Heart left ventricle (tissue), 13 donors: Measurements from ENCODE around the gene TMEM119.

Experiments used
- POLR2A ChIP-seq, 2 donors: fragments of 450-650 bp; IDR thresholded peaks; one replicate each; pipeline ENCODE4 v1.6.1; 2017; ENCODE audit warnings: antibody characterized with exemption in 2 of 2, mild to moderate bottlenecking in 2 of 2, moderate library complexity in 2 of 2
- TF ChIP-seq, protein P1 (sequence below), 12 donors: fragments of 200-600 bp; sonication (generic) in 4 of 12; IDR thresholded peaks; one replicate each; pipeline versions ENCODE4 v1.5.0 to v1.8.0; 2018 to 2022; ENCODE audit warnings: antibody characterized with exemption in 12 of 12, mild to moderate bottlenecking in 5 of 12
- donor health status: ischemic (EF 13 %, LVEDD 7.1; RV severe dilation, severe dysfunction).
- donor health status: DM: no; HTN: yes; CAD: no.
- donor health status: DM: no; HTN: no; CAD: no.
- donor health status: ischemic (EF 25% LVEDD 6.9; RV normal size, moderate dysfunction).
- donor health status: ischemic (EF 25% LVEDD 5.7; RV mildly dilated, moderate dysfunction).
- donor health status: ischemic (EF 35%, LVEDD 5.7; RV mildly dilated, moderate dysfunction).
- donor health status: nonischemic (EF 11% LVEDD 7.7; RV severe dilation, severe dysfunction).
- donor health status: DM: yes; HTN: yes; CAD: no.
- donor health status: PGD.
- donor health status: ischemic (EF 29% LVEDD 5.4; RV normal size, mild dysfunction).
- donor health status: nonischemic (EF 23%, LVEDD 6.1; RV moderate dilation, normal function).

DNA sequence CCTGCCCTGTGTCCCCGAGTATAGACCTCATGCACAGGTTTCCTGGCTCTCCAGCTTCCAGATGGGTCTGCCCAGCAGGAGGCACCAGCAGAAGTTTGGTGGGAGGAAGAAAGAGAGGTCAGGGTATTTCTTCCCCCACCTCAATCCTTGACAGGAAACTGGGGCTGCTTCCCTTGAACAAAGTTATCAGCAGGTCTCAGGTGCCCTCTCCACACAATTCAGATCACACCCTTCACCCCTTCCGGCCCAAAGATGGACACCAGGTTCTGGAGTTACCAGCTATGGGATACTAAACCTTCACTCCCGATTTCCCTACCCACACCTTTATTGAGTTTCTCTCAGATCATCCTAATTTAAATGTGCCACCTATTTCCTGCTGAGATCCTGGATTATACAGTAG, 38.1 kb downstream of the TMEM119 start:
- TF ChIP-seq, protein P1, sequence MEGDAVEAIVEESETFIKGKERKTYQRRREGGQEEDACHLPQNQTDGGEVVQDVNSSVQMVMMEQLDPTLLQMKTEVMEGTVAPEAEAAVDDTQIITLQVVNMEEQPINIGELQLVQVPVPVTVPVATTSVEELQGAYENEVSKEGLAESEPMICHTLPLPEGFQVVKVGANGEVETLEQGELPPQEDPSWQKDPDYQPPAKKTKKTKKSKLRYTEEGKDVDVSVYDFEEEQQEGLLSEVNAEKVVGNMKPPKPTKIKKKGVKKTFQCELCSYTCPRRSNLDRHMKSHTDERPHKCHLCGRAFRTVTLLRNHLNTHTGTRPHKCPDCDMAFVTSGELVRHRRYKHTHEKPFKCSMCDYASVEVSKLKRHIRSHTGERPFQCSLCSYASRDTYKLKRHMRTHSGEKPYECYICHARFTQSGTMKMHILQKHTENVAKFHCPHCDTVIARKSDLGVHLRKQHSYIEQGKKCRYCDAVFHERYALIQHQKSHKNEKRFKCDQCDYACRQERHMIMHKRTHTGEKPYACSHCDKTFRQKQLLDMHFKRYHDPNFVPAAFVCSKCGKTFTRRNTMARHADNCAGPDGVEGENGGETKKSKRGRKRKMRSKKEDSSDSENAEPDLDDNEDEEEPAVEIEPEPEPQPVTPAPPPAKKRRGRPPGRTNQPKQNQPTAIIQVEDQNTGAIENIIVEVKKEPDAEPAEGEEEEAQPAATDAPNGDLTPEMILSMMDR (IDR thresholded peaks at IDR 0.05), result no peak
- no peak for TF ChIP-seq POLR2A (IDR thresholded peaks at IDR 0.05)
